ENCODE measurements around the gene CHN2. TPM values are rescaled to one million over a fixed set of nuclear protein-coding genes. Genes with fewer than 3 reads are reported as not detected.

The CHN2 gene
- total RNA-seq, 1 experiment from 2014 or later, result 61.2 TPM

DNA sequence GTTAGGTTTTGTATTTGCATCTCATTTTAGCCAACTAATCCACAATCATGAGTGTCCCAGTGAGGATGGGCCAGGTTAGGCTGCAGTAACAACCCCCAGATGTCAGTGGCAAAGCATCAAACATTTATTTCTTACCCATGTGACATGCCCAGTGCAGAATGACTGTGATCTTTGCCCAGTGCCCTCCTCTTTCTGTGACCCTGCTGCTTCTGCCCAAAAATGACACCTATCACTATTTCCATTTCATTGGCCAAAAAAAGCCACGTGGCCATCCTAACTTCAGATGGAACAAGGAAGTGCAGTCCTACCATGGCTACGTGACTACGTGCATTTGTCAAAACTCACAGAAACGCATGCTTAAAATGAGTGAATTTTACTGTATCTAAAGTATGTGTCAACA, 259.9 kb downstream of the CHN2 start:
- ChIA-PET CTCF (no interaction called here), POLR2A (ENCODE audit: low non-redundant PET) (no interaction called here)

DNA sequence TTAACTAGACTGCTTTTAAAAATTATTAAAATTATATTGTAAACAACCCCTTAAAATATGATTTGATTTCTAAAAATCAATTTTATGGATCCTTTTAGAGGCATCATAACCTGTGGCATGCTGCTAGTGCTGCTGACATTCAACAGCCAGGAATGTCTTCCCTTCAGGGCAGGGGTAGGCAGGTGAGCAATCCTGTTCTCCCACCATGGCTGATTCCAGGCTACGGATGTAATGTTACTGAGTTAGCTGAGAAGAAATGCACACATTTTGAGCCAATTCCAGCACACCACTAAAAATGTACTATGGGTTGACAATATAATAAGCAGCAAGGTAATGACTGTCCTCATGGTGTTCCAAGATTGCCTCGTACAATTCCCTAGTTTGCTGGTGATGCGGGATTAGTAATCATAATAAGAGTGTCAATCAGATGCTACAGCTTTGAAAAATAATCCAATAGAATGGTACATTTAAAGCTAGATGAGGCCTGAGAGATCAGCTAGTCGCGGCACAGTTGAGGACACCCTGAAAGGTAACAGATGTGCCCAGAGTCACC, 260.4 kb downstream of the CHN2 start:
- Histone ChIP-seq H3K4me3 (ENCODE audit: low read depth, low read length, poor library complexity, severe bottlenecking) (no peak overlapping the region), H3K36me3 (ENCODE audit: insufficient read depth, low read length, poor library complexity, severe bottlenecking) (no peaks in the 10 kb centered on the region), H3K27me3 (replicated peaks; ENCODE audit: insufficient read depth, low read depth, low read length, poor library complexity) (no peaks in the 10 kb centered on the region), H3K27ac (ENCODE audit: low read depth, low read length, poor library complexity, severe bottlenecking) (no peak overlapping the region), H3K4me1 (ENCODE audit: insufficient read depth, low read length, poor library complexity, severe bottlenecking) (peaks cover 3% of the 10 kb centered on the region), H3K9me3 (ENCODE audit: low read depth, low read length, poor library complexity, severe bottlenecking) (no peaks in the 10 kb centered on the region)
- BruUV-seq (replicated peaks), result no TSS peak
- ChIA-PET POLR2A (ENCODE audit: low non-redundant PET) (no interaction called here), CTCF (no interaction called here)
- intact Hi-C loops (cut with micrococcal nuclease; ENCODE audit: unreplicated experiment), result no loop called here
- no peak for DNase-seq (ENCODE audit: low spot score)
- TF ChIP-seq, protein P1, sequence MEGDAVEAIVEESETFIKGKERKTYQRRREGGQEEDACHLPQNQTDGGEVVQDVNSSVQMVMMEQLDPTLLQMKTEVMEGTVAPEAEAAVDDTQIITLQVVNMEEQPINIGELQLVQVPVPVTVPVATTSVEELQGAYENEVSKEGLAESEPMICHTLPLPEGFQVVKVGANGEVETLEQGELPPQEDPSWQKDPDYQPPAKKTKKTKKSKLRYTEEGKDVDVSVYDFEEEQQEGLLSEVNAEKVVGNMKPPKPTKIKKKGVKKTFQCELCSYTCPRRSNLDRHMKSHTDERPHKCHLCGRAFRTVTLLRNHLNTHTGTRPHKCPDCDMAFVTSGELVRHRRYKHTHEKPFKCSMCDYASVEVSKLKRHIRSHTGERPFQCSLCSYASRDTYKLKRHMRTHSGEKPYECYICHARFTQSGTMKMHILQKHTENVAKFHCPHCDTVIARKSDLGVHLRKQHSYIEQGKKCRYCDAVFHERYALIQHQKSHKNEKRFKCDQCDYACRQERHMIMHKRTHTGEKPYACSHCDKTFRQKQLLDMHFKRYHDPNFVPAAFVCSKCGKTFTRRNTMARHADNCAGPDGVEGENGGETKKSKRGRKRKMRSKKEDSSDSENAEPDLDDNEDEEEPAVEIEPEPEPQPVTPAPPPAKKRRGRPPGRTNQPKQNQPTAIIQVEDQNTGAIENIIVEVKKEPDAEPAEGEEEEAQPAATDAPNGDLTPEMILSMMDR (conservative IDR thresholded peaks at IDR 0.05; ENCODE audit: low read depth, low read length), result no peak
- TF ChIP-seq EZH2 (IDR thresholded peaks at IDR 0.05; ENCODE audit: borderline replicate concordance, low read depth, low read length, poor library complexity, severe bottlenecking), result no peak

More for the DNA sequence above, 259.9 kb downstream of the CHN2 start:
- intact Hi-C loops (cut with micrococcal nuclease; ENCODE audit: unreplicated experiment), result no loop called here
- no peak for DNase-seq (ENCODE audit: low spot score)
- Histone ChIP-seq H3K9me3 (ENCODE audit: low read depth, low read length, poor library complexity, severe bottlenecking) (no peaks in the 10 kb centered on the region), H3K4me3 (ENCODE audit: low read depth, low read length, poor library complexity, severe bottlenecking) (no peak overlapping the region), H3K4me1 (ENCODE audit: insufficient read depth, low read length, poor library complexity, severe bottlenecking) (peaks cover 3% of the 10 kb centered on the region), H3K27ac (ENCODE audit: low read depth, low read length, poor library complexity, severe bottlenecking) (no peak overlapping the region), H3K36me3 (ENCODE audit: insufficient read depth, low read length, poor library complexity, severe bottlenecking) (no peaks in the 10 kb centered on the region), H3K27me3 (replicated peaks; ENCODE audit: insufficient read depth, low read depth, low read length, poor library complexity) (no peaks in the 10 kb centered on the region)
- no TSS peak for BruUV-seq (replicated peaks)
- TF ChIP-seq, protein P1 (conservative IDR thresholded peaks at IDR 0.05; ENCODE audit: low read depth, low read length), result no peak
- TF ChIP-seq EZH2 (IDR thresholded peaks at IDR 0.05; ENCODE audit: borderline replicate concordance, low read depth, low read length, poor library complexity, severe bottlenecking), result no peak

DNA sequence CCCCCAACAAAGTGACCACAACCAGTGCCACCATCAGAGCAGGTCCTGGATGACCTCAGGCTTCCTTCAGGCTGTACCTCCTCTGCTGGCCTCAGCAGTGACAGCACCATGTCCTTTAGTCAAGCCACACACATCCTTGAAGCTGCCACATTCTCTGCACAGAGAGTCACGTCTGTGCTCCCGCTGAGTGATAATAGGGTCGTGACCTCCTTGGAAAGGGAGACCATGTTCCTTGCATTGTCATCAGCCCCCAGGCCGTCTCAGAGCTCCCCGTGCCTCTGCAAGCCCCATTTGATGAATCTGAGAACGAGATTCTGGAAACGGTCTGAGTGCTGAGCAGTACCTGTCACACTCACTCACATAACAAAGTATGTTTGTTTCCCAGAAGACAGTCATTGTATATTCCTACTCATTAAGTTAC, 262.6 kb downstream of the CHN2 start:
- no peak overlapping the region for H3K4me3 ChIP-seq (ENCODE audit: low read depth, low read length, poor library complexity, severe bottlenecking)
- ChIA-PET CTCF (interaction anchor here (0.5 kb wide), 1 partner anchor 138 kb away, joined by 3 read pairs; no protein-coding TSS in a partner anchor), POLR2A (ENCODE audit: low non-redundant PET) (no interaction called here)
- BruUV-seq (replicated peaks), result no TSS peak
- peaks cover 3% of the 10 kb centered on the region for H3K4me1 ChIP-seq (ENCODE audit: insufficient read depth, low read length, poor library complexity, severe bottlenecking)
- TF ChIP-seq, protein P1 (conservative IDR thresholded peaks at IDR 0.05; ENCODE audit: low read depth, low read length), result no peak
- no peak for TF ChIP-seq EZH2 (IDR thresholded peaks at IDR 0.05; ENCODE audit: borderline replicate concordance, low read depth, low read length, poor library complexity, severe bottlenecking)
- H3K36me3 ChIP-seq (ENCODE audit: insufficient read depth, low read length, poor library complexity, severe bottlenecking), result no peaks in the 10 kb centered on the region
- intact Hi-C loops (cut with micrococcal nuclease; ENCODE audit: unreplicated experiment), result no loop called here
- DNase-seq (ENCODE audit: low spot score), result no peak
- H3K27ac ChIP-seq (ENCODE audit: low read depth, low read length, poor library complexity, severe bottlenecking), result no peak overlapping the region
- H3K9me3 ChIP-seq (ENCODE audit: low read depth, low read length, poor library complexity, severe bottlenecking), result no peaks in the 10 kb centered on the region
- H3K27me3 ChIP-seq (replicated peaks; ENCODE audit: insufficient read depth, low read depth, low read length, poor library complexity), result no peaks in the 10 kb centered on the region

Data from A673 (cell line).